ENCODE results near the gene SERPINA12.

SERPINA12 gene

DNA sequence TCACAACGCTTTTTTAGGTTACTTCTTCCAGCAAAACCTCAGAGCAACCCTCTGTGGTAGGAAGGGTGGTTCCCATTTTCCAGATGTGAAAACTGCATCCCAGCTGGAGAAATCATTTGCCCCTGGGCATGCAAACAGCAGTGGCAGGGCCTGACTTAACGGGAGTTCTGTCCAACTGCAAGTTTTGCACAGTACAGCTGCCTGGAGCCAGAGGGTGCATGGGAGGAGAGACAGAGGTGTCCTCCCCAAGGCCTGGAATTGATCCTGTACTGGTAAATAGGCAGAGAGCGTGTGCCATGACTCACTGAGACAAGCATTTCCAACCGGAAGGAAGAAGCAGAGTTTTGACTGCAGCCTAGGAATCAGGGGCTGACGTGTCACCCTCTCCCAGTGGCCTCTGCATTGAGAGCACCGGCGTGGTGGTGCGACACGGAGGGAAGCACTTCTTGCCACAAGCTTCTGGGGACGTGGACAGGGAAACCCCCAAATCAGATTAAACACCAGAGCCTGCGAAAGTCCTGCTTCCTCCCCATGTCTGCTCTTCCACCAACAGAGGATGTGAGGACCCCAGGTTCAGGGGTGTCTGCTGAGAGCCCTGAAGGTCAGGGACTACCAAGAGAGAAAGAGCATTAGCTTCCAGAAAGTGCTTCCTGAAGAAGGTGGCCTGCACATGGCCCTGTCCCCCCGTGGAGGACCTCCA is 33.0 kb upstream of the SERPINA12 start:
- no peak for DNase-seq
- no peaks in the 10 kb centered on the region for H3K4me1 Mint-ChIP-seq
- H3K27ac Mint-ChIP-seq: no peak overlapping the region
- no peak for ATAC-seq
- H3K4me3 Mint-ChIP-seq: no peak overlapping the region
- no peaks in the 10 kb centered on the region for H3K36me3 Mint-ChIP-seq (ENCODE audit: low read depth)
- peaks cover 13% of the 10 kb centered on the region for H3K27me3 Mint-ChIP-seq
- H3K9me3 Mint-ChIP-seq: no peaks in the 10 kb centered on the region

DNA sequence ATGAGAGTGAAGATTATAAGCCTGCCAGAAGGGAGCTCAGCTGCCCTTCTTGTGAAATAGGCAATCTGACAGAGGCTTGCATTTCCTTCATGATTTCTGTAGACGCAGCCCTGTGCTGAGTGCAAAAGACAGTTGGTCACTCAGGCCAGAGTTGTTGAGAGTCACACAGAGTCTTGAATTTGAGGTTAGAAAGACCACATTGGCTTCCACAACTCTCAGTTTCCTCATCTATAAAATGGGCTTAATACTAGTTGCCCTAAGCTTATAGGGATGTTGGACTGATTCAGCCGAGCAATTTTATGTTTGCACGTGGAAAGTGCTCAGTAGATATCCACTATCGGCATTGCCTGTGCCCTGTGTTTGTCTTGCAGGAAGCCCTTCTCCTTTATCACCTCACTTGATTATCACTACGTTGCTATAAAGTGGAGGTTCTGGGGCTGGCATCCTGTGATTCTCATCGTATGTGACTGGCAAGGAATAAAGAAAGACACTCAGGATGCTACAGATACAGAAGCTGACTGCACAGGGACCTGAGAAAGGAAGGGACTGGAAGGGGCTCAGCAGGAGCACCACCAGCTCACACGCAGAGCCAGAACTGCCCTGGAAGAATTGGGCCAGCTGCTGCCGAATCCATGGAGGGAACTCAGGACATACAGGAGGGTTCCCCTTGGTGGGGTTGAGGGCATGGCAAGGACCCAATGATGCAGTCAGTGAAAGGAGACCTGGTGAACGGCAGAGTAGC is 32.1 kb upstream of the SERPINA12 start:
- H3K9me3 Mint-ChIP-seq: no peaks in the 10 kb centered on the region
- no peaks in the 10 kb centered on the region for H3K36me3 Mint-ChIP-seq (ENCODE audit: low read depth)
- ATAC-seq (no peak), DNase-seq (no peak)
- no peak overlapping the region for H3K4me3 Mint-ChIP-seq
- no peaks in the 10 kb centered on the region for H3K4me1 Mint-ChIP-seq
- no peak overlapping the region for H3K27ac Mint-ChIP-seq
- H3K27me3 Mint-ChIP-seq: peaks cover 13% of the 10 kb centered on the region

DNA sequence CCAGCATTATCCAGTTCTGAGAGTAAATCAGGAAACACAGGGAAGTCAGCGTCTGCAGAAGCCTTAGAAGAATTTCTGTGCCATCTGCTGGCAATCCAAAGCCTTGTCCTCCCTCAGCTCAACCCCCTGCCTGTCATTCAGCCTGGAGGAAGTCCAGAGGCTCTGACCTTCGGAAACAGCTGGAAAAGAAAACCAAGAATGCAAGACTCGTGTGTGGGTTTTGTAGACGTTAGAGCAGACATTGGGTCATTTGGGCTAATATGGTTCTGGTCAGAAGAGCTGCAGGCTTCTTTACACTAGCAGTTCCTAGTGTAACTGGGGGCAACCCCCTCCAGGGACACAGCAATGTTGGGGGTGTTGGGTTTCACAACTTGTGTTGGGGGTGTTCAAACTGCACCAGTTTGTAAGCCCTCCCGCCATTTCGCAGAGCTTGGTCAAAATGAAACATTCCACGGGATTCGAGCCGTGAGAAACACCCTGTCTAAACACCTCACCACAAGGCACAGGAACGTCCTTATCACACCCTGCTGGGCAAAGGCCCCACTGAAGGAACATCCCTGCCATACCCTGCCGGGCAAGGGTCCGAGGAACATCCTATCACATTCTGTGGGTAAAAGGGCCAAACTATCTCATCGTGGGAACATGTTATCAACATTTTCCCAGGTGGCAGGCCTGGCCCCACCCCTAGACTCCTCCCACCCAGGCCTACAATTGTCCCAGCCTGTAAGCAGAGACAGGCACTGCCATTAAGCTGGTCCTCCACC is 30.9 kb upstream of the SERPINA12 start:
- H3K9me3 Mint-ChIP-seq: no peaks in the 10 kb centered on the region
- H3K36me3 Mint-ChIP-seq (ENCODE audit: low read depth): no peaks in the 10 kb centered on the region
- H3K4me1 Mint-ChIP-seq: no peaks in the 10 kb centered on the region
- peaks cover 10% of the 10 kb centered on the region for H3K27me3 Mint-ChIP-seq
- no peak for DNase-seq
- no peak for ATAC-seq
- no peak overlapping the region for H3K27ac Mint-ChIP-seq
- no peak overlapping the region for H3K4me3 Mint-ChIP-seq

DNA sequence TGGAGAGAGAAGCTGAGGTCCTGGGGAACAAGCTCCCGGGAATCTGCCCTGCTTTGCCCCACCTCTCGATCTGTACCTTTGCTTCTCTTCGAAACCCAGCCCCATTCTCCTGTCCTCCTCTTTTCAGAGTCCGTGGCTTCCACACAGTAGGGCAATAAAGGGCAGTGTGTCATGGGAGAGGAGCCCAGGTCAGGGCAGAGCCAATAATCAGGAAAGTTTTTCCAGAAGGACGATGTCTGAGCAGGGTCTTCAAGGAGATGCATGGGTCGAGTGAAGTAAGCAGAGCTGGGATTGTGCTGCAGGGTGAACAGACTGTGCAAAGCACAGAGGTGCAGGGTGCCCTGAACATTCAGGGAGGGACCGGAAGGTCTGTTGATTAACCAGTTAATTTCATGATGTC is 29.9 kb upstream of the SERPINA12 start:
- no peaks in the 10 kb centered on the region for H3K9me3 Mint-ChIP-seq
- no peaks in the 10 kb centered on the region for H3K36me3 Mint-ChIP-seq (ENCODE audit: low read depth)
- H3K27me3 Mint-ChIP-seq: peaks cover 7% of the 10 kb centered on the region
- H3K27ac Mint-ChIP-seq: no peak overlapping the region
- ATAC-seq (no peak), DNase-seq (no peak)
- H3K4me3 Mint-ChIP-seq: no peak overlapping the region
- H3K4me1 Mint-ChIP-seq: no peaks in the 10 kb centered on the region

DNA sequence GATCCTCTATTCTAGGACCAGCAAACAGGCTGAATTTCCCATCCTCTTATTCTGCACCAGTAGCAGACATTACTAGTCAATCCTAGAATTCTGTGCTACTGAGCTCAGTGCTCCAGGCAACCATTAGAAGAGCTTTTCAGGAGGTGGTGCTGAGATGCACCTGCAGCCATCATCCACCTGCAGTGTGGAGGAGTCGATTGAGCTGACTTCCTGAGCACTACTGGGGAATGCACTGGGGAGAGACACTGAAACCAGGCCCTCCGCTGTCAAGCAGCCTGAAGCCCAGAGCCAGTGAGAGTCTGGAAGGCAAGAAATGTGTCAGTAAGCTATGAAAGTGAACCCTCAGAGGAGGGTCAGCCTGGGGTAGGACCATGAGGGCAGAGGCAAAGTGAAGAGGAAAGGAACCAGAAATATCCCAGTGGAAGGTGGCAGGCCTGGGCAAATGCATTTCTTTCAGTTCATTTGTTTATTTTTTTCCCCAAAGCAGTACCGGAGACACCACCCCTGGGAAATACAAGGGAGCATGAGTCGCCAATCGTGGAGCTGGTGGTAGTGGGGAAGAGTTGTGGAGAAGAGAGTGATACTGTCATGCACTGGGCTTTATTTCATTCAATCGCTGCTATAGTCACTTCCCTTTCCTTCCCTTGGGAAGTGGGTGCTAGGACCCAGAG is 28.9 kb upstream of the SERPINA12 start:
- Mint-ChIP-seq H3K4me3 (no peak overlapping the region), H3K36me3 (ENCODE audit: low read depth) (no peaks in the 10 kb centered on the region), H3K4me1 (no peaks in the 10 kb centered on the region), H3K27ac (no peak overlapping the region), H3K9me3 (peaks cover 3% of the 10 kb centered on the region), H3K27me3 (peaks cover 7% of the 10 kb centered on the region)
- ATAC-seq (no peak), DNase-seq (no peak)

DNA sequence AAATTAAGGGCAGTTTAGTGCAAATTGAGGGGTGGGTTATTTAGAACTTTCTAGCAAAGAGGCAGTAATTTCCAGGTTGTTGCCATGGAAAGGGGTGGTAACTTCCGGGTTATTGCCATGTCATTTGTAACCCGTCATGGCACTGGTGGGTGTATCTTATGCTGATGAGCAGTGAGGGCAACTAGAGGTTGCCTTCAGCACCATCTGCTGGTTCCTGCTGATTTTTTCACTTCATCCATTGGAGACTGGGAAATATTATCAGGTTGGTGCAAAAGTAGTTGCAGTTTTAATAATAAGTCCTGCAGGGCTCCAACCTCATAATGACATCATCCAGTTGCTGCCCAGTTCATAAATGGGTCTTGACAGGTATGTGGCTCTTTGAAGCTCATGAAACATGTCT is 27.6 kb upstream of the SERPINA12 start:
- Mint-ChIP-seq H3K9me3 (peaks cover 5% of the 10 kb centered on the region), H3K4me1 (no peaks in the 10 kb centered on the region), H3K27ac (no peak overlapping the region), H3K4me3 (no peak overlapping the region), H3K27me3 (peaks cover 7% of the 10 kb centered on the region), H3K36me3 (ENCODE audit: low read depth) (no peaks in the 10 kb centered on the region)
- no peak for ATAC-seq
- no peak for DNase-seq

DNA sequence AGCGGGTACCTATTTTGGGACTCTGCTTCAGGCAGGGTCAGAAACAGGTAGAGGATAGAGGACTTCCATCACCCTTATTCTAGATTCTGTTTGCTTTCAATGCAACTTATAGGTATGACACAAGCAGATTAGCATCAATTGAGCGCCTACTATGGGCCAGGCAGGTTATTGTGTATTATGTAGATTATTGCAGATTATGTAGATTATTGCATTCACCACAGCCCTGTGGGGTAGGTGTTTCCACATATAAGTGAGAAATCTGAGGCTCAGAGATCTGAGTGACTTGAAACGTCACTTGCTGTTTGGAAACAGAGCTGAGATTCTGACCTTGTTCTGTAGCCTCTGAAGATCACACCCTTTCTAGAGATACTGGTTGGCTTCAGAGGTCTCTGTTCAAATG is 26.2 kb upstream of the SERPINA12 start:
- peaks cover 4% of the 10 kb centered on the region for H3K27me3 Mint-ChIP-seq
- ATAC-seq: no peak
- no peaks in the 10 kb centered on the region for H3K4me1 Mint-ChIP-seq
- H3K9me3 Mint-ChIP-seq: peaks cover 5% of the 10 kb centered on the region
- no peak for DNase-seq
- H3K27ac Mint-ChIP-seq: no peak overlapping the region
- no peaks in the 10 kb centered on the region for H3K36me3 Mint-ChIP-seq (ENCODE audit: low read depth)
- no peak overlapping the region for H3K4me3 Mint-ChIP-seq

DNA sequence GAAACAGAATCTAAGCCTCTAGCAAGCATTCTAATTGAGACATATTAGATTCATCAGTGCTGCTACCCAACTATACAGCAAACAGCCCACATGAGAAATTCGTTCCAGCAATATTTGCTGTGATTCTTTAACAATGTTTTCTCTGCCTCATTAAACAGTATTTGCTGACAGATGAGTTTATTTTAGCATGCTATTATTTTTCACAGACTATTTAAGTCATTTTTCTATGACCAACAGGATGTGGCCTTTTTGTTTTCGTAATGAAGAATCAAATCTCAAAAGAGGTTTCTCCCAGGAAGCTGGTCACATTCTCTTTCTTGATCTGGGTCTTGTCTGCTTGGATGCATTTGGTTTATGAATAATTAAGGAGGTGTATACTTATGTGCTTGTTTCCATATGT is 23.2 kb upstream of the SERPINA12 start:
- no peak overlapping the region for H3K4me3 Mint-ChIP-seq

DNA sequence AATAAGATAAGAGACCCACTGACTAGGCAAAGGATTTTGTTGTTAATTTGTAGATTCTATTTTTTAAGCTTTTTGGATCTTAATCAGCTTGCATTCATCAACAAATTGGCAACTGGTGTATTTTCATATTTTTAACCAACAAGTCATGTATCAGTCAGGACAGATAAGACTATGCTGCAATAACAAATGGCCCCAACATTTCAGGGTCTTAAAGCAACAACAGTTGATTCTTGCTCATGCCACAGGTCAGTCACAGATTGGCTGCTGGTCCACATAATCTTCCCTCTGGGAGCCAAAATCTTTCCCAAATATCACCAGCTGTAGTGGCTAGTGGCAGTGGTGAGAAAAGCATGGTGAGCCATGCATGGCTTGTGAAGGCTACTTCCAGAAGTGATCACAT is 21.9 kb upstream of the SERPINA12 start:
- DNase-seq (no peak), ATAC-seq (no peak)
- Mint-ChIP-seq H3K27me3 (peaks cover 5% of the 10 kb centered on the region), H3K27ac (no peak overlapping the region), H3K9me3 (peaks cover 5% of the 10 kb centered on the region), H3K4me3 (no peak overlapping the region), H3K4me1 (no peaks in the 10 kb centered on the region), H3K36me3 (ENCODE audit: low read depth) (no peaks in the 10 kb centered on the region)

More for the DNA sequence above, 23.2 kb upstream of the SERPINA12 start:
- Mint-ChIP-seq H3K36me3 (ENCODE audit: low read depth) (no peaks in the 10 kb centered on the region), H3K4me1 (no peaks in the 10 kb centered on the region), H3K27me3 (peaks cover 2% of the 10 kb centered on the region), H3K9me3 (peaks cover 5% of the 10 kb centered on the region), H3K27ac (no peak overlapping the region)
- DNase-seq (no peak), ATAC-seq (no peak)

DNA sequence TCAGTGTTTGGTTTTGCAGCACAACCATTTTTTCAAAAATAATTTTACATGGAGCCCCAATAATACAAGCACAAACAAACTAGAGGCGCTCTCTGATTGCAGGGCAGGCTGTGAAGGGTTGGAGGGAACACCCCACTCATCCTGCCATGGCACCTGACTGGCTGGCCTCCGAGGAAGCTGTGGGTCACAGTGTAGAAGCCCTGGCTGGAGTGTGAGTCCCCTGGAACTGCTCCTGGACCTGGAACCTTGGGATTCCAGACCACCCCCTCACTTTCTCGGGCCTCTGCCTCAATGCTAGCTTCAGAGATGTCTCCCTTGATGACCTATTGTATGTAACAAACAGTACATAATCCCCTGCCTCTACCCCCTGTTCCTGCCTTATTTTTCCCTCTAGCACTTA is 14.8 kb upstream of the SERPINA12 start:
- no peaks in the 10 kb centered on the region for H3K36me3 Mint-ChIP-seq (ENCODE audit: low read depth)
- peaks cover 7% of the 10 kb centered on the region for H3K9me3 Mint-ChIP-seq
- peaks cover 16% of the 10 kb centered on the region for H3K27me3 Mint-ChIP-seq
- ATAC-seq (no peak), DNase-seq (no peak)
- no peak overlapping the region for H3K4me3 Mint-ChIP-seq
- H3K4me1 Mint-ChIP-seq: no peaks in the 10 kb centered on the region
- no peak overlapping the region for H3K27ac Mint-ChIP-seq

DNA sequence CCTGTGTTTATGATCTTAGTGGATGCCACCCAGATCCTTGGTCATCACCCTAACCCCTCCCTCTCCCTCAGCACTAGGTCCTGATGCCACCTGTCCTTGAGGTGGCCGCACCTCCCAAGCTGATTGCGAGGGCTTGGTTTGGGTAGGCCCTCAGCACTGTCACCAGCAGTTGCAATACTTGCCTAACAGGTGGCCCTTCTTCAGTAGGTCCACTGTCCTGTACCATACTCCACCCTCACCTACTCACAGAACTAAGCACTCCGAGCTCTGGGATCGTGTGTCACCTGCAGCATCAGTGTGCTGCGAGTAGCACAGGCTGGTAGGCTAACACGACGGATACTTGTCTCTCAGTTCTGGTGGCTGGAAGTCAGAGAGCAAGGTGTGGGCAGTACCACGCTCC is 14.0 kb upstream of the SERPINA12 start:
- Mint-ChIP-seq H3K27ac (no peak overlapping the region), H3K9me3 (peaks cover 12% of the 10 kb centered on the region), H3K36me3 (ENCODE audit: low read depth) (no peaks in the 10 kb centered on the region), H3K4me3 (no peak overlapping the region), H3K27me3 (peaks cover 16% of the 10 kb centered on the region), H3K4me1 (no peaks in the 10 kb centered on the region)
- ATAC-seq: no peak
- DNase-seq: no peak

DNA sequence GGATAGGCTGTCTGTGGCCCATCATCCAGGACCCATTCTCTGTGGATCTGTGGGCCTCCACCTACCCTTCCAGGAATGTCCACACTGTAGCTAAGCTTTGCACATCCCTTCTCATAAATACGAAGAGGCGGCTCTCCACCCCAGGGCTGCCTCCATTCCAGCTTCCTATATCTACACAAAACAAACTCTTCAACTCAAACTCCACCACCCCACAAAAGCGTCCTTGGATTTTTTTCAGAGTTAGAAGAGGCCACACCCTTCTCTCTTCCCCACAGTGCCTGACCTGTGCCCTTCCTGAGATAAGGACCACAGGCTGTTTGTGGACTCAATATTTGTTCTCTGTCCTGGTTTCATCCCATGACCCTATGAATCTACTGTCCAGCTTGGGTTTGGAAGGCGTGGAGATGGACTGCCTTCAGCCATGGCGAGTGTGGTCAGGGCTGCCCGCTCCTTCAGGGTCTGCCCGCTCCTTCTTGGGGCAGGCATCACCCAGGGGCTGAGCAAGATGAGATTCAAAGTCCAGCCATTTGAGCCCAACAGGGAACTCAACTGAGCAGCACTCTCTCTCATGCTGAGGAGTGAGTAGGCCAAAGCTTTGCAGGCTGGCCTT is 13.0 kb upstream of the SERPINA12 start:
- ATAC-seq (no peak), DNase-seq (no peak)
- H3K4me1 Mint-ChIP-seq: no peaks in the 10 kb centered on the region
- H3K4me3 Mint-ChIP-seq: no peak overlapping the region
- H3K27me3 Mint-ChIP-seq: peaks cover 12% of the 10 kb centered on the region
- no peaks in the 10 kb centered on the region for H3K36me3 Mint-ChIP-seq (ENCODE audit: low read depth)
- peaks cover 12% of the 10 kb centered on the region for H3K9me3 Mint-ChIP-seq
- H3K27ac Mint-ChIP-seq: no peak overlapping the region

DNA sequence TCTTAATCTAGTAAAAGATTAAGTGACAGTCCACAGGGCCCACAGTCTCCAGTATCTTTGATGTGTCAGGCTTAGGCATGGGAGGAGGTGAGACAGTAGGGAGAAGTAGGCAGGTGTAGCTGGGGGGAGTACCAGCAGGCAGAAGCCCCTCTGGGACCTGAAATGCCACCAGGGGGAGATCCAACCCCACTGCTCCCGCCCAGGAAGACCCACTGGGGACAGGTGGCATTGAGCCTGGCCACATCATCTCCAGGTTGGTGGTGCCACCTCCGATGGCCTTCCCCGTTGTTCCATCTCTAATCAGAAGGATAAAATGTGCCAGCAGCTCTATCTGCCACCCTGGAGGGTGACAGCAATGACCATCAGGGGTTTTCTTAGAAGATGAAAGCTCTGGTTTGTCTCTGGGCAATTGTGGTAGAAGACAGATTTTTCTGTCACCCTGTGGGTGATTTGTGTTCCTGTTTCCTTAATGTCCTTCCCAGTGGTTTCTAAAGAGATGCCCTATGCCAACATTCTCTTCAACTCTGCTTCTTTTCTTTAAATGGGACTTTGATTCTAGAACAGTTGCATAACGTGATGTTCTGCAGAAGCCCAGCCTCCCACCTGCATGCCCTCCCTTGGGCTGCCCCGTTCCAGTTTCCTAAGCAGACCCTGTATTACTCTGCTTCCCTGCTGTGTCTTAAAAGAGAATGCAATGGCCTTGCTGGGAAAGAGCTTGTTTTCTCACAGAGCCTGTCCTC is 12.3 kb upstream of the SERPINA12 start:
- no peak overlapping the region for H3K27ac Mint-ChIP-seq
- H3K27me3 Mint-ChIP-seq: peaks cover 13% of the 10 kb centered on the region
- no peak overlapping the region for H3K4me3 Mint-ChIP-seq
- no peaks in the 10 kb centered on the region for H3K4me1 Mint-ChIP-seq
- ATAC-seq (no peak), DNase-seq (no peak)
- H3K36me3 Mint-ChIP-seq (ENCODE audit: low read depth): no peaks in the 10 kb centered on the region
- H3K9me3 Mint-ChIP-seq: peaks cover 12% of the 10 kb centered on the region

Measured in activated naive CD8-positive, alpha-beta T cell treated with anti-CD3 and anti-CD28 coated beads, Interleukin-2, amount 50 U/mL, for 24 hours (primary cell).